Measurements from ENCODE around the gene RNF225.
"Not testable (repeated sequence)": the region's sequence is repeated elsewhere in the genome, so short reads cannot be mapped to it uniquely, and the experiment has no call there.

The RNF225 gene

GRCh38 chr19:58395220-58395978, at the start of gene RNF225:
TSS of gene RNF225 (plus strand) at chr19:58395656. CDS start at chr19:58396090, 434 bp downstream.
- no peak for DNase-seq

DNA sequence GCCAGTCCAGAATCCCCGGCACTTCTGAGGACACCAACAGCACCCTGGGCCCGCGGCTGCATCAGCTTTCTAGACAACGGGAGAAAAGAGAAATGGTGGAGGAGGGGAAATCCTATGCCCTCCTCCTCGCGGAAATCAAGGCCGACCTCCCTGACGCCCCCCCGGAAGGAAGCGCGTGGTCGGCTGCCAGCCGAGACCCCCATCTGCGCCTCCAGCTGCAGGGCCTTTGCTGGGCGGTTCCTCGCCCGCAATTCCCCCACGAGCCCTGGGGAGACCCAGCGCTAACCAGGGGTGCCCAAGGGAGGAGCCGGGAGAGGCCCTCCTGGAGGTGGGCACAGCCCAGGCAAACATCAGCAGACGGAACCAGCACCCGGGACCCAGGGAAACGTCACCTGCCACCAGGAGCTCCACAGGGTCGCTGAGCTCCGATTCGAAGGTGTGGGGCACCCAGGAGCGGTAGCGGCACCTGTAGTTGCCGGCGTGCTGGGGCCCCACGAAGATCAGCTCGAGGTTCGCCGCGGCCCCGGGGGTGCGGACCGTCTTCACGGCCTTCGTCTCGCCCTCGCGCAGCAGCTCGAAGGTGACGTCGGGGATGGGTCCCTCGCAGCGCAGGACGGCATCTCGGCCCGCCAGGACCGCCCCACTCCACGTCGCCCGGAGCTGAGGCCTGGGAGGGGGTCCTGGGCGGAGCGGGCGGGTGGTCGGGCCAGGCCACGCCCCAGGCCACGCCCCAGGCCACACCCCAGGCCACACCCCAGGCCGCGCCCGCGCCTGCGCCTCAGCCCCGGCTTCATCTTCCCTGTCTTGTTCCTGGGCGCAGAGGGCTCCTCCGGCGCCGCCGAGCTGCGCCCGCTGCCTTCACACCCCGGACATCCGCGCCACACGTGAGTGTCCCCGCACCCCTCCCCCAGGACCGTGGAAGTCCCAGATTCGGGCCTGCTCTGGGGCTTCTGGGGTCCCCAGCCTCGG, 48.2 kb upstream of the RNF225 start:
- peak; percentile 11 for DNase-seq

- DNase-seq = not testable (repeated sequence)
These were observed 47.4 kb upstream of the RNF225 start for GRCh38 chr19:58348080-58348479.

DNA sequence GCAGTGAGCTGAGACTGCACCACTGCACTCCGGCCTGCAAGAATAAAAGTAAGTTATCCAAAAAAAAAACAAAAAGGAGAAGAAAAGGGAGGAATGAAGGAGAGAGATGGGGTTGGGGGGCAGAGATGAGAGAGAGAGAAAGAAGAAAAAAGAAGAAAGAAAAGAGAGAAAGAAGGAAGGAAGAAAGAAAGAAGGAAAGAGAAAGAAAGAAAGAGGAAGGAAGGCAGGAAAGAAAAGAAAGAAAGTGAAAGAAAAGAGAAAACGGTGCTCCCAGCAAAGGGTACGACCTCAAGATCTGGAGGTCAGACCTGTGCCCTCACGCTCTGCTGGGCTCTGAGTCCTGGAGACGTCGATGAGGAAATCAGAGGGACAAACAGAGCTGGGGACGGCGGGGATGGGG, 45.9 kb upstream of the RNF225 start:
- DNase-seq = no peak

GRCh38 chr19:58350001-58350861, 45.2 kb upstream of the RNF225 start:
- DNase-seq = no peak

- DNase-seq = no peak
These were observed 44.4 kb upstream of the RNF225 start for GRCh38 chr19:58350871-58351557.

DNA sequence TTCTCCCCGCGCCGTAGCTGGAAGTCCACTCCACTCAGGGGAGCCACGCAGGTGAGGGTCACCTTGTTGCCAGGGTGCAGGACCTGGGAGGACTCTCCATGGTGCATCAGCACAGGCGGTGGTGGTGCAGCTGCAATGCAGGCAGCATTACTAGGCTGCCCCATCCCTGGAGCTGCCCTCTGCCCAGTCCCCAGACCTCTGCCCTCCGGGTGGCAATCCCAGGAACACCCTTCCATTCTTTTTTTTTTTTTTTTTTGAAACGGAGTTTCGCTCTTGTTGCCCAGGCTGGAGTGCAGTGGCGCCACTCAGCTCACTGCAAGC, 43.9 kb upstream of the RNF225 start:
- DNase-seq = no peak

- no peak for DNase-seq
These were observed 43.3 kb upstream of the RNF225 start for GRCh38 chr19:58351990-58352755.

DNA sequence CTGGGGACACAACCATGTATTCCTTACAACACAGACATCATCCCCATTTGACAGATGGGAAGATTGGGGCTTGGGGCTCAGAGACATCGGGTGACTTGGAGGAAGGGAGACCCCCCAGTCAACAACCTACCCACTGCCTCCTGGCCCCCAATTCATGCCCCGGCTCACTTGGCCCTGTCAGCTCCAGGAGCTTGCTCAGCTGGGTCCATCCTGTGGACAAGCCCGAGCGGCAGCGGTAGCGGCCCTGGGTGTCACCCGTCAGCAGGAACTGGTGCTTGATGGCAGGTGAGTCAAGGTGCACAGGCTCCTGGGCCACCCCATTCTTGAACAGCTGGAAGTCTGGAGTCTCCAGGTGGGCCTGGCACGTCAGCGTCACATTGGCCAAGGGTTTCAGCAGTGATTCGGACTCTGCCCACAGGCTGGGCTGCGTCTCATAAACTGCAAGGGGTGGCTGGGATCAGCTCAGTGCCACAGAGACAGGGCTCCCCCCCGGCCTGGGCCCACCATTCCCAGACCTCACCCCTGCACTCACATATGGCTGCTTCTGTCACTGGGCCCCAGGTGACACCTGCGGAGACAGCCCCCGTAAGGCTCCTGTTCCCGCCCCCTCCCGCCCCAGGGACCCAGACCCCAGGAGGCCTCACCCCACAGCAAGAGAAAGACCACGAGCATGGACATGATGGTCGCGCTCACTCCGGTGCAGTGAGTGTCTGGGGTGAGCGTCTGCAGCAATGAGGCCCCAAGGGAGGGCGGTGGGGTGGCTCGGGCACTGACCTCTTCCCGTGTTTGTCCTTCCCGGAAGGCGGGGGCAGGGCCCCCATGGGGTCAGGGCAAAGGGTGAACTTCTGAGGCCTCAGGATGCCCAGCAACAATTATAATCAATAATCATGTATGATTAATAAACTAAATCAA, 42.4 kb upstream of the RNF225 start, which contains the start of gene A1BG:
A1BG (minus strand) TSS at position 733 of the 912 bp plus-strand sequence; CDS start at position 678, 55 bp downstream.
- DNase-seq = no peak

GRCh38 chr19:58353717-58354477, 41.6 kb upstream of the RNF225 start:
- no peak for DNase-seq

DNA sequence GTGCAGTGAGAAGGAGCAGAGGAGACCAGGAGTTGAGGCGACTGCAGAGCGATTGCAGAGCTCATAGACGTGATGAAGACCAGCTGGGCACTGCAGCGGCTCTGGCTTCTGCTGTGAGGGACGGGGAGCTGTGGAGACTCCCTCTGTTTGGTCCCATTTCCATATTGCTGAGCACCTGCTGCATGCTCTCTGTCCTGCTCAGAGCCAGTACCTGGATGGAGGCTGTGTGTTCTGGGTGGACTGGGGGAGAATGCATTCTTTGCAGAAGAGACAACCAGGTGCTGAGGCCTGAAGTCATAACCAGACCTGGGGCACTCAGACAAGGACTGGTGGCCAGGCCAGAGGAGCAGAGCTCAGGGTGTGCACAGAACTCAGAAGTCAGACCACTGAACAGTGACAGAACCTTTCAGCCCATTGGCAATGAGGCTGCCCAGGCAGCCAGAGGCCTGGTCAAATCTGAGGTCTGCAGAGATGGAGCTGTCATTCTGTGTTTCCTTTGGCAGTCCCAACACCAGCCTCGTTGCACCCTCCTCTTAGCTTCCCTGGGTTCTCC, 40.9 kb upstream of the RNF225 start:
- DNase-seq = no peak

DNA sequence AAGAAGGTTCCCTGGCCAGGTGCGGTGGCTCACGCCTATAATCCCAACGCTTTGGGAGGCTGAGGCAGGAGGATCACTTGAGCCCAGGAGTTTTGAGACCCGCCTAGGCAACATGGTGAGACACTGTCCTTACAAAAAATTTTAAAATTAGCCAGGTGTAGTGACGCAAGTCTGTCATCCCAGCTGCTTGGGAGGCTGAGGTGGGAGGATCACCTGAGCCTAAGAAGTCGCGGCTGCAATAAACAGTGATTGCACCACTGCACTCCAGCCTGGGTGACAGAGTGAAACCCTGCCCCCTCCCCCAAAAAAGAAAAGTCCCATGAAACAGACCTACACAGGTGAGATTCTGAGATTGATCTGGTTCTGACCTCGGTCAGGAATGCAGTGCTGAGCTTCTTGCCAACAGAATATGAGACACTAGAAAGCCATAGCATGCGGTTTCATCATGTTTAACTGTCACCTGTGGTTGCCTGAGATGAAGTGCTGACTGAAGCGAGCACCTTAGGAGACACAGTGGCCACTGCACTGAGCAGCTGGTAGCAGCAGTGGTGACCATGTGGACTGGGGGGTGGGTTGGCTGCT, 40.1 kb upstream of the RNF225 start:
- DNase-seq = no peak

DNA sequence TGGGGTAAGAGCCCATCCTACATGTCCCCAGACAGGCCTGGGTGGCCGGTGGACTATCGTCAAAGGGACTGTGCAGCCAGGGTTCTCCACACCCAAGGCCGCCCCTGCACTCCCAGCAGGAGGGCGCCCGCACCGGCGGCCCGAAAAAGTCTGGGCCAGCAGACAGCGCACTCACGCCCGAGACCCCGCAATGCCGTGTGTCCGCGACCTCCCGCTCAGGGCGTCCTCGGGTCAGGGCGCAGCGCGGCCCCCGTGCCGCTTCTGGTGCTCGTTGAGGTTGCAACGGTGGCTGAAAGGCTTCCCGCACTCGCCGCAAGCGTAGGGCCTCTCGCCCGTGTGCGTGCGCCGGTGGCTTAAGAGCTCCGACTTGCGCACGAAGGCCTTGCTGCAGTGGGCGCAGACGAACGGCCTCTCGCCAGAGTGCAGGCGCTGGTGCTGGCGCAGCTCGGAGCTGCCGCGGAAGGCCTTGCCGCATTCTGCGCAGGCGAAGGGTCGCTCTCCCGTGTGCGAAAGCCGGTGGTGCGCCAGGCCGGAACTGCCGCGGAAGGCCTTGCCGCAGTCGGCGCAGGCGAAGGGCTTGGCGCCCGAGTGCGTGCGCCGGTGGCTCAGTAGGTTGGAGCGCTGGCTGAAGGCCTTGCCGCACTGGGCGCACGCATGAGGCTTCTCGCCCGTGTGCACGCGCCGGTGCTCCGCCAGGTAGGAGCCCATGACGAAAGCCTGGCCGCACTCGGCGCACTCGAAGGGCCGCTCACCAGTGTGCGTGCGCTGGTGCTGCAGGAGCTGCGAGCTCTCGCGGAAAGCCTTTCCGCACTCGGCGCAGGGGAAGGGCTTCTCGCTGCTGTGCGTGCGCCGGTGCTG, 39.3 kb upstream of the RNF225 start:
- DNase-seq = no peak

- no peak for DNase-seq
These were observed 38.5 kb upstream of the RNF225 start for GRCh38 chr19:58356766-58357480.

DNA sequence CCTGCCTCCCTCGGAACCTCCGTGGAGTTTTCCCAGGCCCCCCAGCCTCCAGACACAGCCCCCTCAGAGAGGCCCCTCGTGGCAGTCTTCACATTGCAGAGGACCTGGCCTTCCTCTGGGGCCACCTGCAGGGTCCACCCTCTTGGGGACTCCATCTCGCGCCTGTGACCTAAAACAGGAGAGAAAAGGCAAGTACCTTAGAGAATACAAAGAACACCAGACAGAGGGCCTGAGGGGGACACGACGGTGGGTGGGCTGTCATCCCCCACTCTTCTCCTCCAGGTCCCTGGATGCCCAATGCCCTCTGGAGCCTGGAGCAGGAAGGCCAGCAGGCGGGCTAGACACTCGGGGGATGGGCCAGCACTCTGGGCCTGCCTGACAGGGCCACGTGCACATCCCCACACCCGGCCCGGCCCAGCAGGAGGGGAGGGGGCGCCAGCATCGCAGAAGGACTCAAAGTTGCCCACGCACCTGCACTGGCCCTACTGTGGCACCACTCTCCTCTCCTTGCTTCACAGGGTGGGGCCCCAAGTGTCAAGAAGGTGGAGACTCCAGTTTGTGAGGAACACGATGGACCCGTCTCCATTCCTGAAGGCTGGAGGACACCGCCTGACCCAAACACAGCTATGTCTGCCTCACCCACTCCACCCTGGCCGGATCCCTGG, 37.8 kb upstream of the RNF225 start:
- no peak for DNase-seq

- DNase-seq = no peak
These were observed 33.6 kb upstream of the RNF225 start for GRCh38 chr19:58361900-58362271.
